Activated T-helper 17 cell treated with anti-CD3 and anti-CD28 coated beads, Interleukin-2, amount 50 U/mL, for 72 hours (primary cell): Measurements from ENCODE around the gene PLEKHM1. TPM values are rescaled to one million over a fixed set of nuclear protein-coding genes. Genes with fewer than 3 reads are reported as not detected.

Source experiments
- ATAC-seq: fragments of 150-1000 bp; cut with Tn5 transposase; replicated peaks from 2 replicates; pipeline ENCODE4 v1.10.0; 2021; ENCODE audit warnings: mild to moderate bottlenecking, moderate library complexity
- H3K27ac Mint-ChIP-seq: one replicate; pipeline ENCODE4 v1.8.0; 2022; ENCODE audit warnings: mixed read lengths
- H3K27me3 Mint-ChIP-seq: one replicate; pipeline ENCODE4 v1.8.0; 2022; ENCODE audit warnings: mixed read lengths
- H3K36me3 Mint-ChIP-seq: one replicate; pipeline ENCODE4 v1.8.0; 2022; ENCODE audit warnings: low read depth, mild to moderate bottlenecking, mixed read lengths
- H3K4me1 Mint-ChIP-seq: one replicate; pipeline ENCODE4 v1.8.0; 2022; ENCODE audit warnings: mixed read lengths
- H3K4me3 Mint-ChIP-seq: one replicate; pipeline ENCODE4 v1.8.0; 2022; ENCODE audit warnings: mild to moderate bottlenecking, mixed read lengths
- H3K9me3 Mint-ChIP-seq: one replicate; pipeline ENCODE4 v1.8.0; 2022; ENCODE audit warnings: mixed read lengths
- total RNA-seq, 2 donors: library from RNA; stranded (reverse); gene quantifications; one replicate each; pipeline ENCODE4 v1.2.3, GENCODE V29; 2022

Gene PLEKHM1
- total RNA-seq, 2 donors from 2014 or later, result 29.5 to 31.2 TPM

DNA sequence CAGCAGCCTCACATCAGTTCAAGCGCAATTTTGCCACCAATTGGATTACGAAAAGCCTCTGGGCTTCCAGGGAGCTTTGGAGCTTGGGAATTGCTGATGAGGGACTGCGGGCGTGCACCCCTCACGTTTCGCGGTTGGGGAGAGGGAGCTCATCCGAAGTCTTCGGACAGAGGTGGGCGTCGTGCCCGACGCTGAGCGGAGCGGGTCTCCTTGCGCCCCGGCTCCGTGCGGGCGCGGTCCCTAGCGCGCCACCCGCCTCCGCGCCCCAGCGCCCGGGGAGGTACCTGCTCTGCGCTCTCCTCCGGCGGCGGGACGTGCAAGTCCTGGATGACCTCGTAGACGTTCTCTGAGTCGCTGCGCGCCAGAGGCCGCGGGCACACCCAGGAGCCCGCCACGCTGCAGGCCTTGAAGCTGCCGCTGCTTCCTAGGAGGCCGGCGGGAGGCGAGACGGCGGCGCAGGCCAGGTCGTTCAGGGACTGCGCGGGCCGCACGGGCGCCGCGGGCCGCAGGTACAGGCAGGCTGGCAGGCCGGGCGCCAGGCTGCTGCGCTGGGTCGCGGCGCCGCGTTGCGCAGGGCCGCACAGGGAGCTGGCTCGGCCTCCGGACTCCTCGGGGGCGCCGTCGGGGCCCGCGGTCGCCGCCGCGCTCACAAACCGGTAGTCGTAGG, 61.0 kb downstream of the PLEKHM1 start:
- H3K4me1 Mint-ChIP-seq, result no peaks in the 10 kb centered on the region
- no peaks in the 10 kb centered on the region for H3K27me3 Mint-ChIP-seq
- H3K4me3 Mint-ChIP-seq, result peak overlapping the region; percentile 68
- H3K27ac Mint-ChIP-seq, result no peak overlapping the region
- ATAC-seq, result no peak
- H3K36me3 Mint-ChIP-seq, result no peaks in the 10 kb centered on the region
- no peaks in the 10 kb centered on the region for H3K9me3 Mint-ChIP-seq

DNA sequence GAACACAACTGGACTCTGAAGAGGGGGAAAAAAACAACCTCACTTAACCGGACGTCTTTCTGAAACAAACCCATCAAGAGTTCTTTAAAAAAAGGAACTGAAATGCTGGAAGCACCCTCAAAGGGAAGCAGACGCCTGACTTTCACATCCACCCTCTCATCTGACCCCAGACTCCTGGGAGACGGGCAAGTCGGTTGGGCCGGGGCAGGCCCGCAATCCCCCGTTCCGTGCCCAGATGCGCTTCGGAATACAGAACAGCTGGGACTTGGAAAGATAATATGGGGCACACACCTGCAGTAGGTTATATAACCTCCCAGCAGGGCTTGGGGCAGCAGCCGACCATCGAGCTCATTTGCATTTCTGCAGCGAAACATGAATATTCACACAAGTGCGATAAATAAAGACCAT, 61.6 kb downstream of the PLEKHM1 start:
- peak overlapping the region; percentile 68 for H3K4me3 Mint-ChIP-seq
- H3K9me3 Mint-ChIP-seq, result no peaks in the 10 kb centered on the region
- H3K27ac Mint-ChIP-seq, result peak overlapping the region; percentile 43
- H3K4me1 Mint-ChIP-seq, result no peaks in the 10 kb centered on the region
- no peaks in the 10 kb centered on the region for H3K27me3 Mint-ChIP-seq
- no peak for ATAC-seq
- H3K36me3 Mint-ChIP-seq, result no peaks in the 10 kb centered on the region

DNA sequence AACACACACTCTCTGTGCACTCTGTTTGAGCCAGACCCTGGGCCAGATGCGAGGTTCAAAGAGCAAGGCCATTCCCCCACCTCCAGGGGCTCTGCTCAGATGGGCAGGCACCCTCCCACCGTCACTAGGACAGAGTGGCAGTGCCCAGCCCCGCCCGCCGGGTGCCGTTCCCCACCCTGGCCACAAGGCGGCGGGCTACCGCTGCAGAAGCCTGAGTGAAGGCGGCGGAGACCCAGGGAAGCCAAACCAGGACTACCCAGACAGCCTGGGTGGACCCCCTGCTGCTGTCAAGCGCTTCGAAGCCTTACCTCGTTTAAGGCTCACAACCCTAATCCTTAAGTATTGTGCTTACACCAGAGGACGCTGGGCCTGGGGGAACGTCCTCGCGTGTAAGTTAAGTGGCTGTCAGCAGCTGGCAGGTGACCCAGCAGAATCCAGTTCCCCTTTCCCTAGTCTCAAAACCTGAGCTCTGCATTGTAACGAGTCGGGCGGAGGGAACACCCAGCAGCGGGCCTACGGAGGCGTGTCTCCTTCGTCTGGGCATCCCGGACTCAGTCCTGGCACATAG, 62.4 kb downstream of the PLEKHM1 start:
- Mint-ChIP-seq H3K9me3 (no peaks in the 10 kb centered on the region), H3K4me3 (peak overlapping the region; percentile 68), H3K36me3 (no peaks in the 10 kb centered on the region), H3K27ac (peak overlapping the region; percentile 43), H3K4me1 (no peaks in the 10 kb centered on the region), H3K27me3 (no peaks in the 10 kb centered on the region)
- peak; percentile 73 for ATAC-seq

DNA sequence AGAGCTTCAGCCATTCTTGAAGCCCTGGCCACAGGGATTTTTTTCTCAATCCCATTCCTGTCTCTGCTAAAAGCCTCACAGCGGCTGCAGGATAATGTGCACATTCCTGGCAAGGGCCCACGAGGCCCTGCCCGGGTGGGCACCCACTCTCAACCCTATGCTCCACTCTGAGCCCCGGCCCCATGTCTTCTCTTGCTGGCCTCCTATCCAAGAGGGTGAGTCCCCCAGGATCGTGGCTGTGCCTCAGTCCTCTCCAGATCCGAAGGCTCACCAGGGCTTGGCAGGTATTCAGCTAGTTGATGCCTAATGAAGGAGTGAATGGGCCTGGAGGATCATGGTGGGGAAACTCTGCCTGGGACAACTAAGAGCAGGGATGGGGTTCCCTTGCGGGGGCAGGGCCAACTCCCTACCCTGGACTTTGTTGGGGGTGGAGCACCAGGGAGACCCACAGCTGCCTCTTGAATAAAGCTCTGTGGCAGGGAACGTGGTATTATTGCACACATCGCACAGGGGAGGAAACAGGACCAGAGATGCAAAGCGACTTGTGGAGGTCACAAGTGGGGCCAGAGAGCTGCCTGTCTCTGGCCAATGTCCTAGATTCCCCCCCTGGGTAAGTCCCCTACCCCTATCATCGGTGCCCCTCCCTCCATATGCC, 63.2 kb downstream of the PLEKHM1 start:
- H3K4me1 Mint-ChIP-seq, result no peaks in the 10 kb centered on the region
- H3K4me3 Mint-ChIP-seq, result no peak overlapping the region
- no peak for ATAC-seq
- no peak overlapping the region for H3K27ac Mint-ChIP-seq
- H3K9me3 Mint-ChIP-seq, result no peaks in the 10 kb centered on the region
- no peaks in the 10 kb centered on the region for H3K36me3 Mint-ChIP-seq
- H3K27me3 Mint-ChIP-seq, result no peaks in the 10 kb centered on the region

DNA sequence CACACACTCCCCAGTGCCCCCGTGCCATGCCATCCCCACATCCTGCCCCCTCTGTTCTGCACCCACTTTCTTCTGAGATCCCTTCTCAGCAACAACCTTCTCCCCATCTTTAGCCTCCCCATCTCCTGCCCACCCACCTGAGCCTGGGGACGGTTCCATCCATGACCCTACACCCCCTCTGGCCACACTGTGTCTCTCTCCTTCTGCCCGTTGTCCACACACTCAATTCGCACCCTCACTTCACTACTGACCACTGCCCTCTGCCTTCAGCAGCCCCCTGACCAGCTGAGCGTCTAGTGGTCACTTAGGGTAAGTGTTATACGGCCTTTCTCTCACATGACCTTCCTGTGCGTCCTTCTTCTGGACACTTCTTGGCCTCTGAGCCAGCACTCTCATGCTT, 64.0 kb downstream of the PLEKHM1 start:
- Mint-ChIP-seq H3K36me3 (no peaks in the 10 kb centered on the region), H3K27me3 (no peaks in the 10 kb centered on the region), H3K4me1 (no peaks in the 10 kb centered on the region), H3K27ac (no peak overlapping the region), H3K4me3 (no peak overlapping the region), H3K9me3 (no peaks in the 10 kb centered on the region)
- ATAC-seq, result no peak

DNA sequence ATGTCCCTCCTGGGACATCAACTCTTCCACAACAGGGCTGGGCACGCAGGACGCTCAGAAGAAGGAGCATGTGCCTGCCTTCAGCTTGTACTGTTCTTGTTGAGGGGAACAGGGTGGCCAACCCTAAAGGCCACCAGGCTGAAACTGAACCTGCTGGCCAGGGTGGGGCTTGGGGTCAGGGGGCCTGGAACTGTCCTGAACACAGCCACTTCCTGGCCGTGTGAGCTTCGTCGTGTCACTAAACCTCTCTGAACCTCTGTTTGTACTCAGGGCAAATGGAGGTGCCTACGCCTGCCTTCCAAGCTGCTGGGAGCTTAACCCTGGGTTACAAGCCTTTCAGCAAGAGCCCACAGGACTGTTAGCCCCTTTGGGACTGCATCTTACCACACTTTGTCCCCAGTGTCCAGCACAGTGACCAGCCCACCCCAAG, 64.5 kb downstream of the PLEKHM1 start:
- no peak for ATAC-seq
- H3K27me3 Mint-ChIP-seq, result no peaks in the 10 kb centered on the region
- H3K27ac Mint-ChIP-seq, result no peak overlapping the region
- no peaks in the 10 kb centered on the region for H3K36me3 Mint-ChIP-seq
- H3K4me3 Mint-ChIP-seq, result no peak overlapping the region
- no peaks in the 10 kb centered on the region for H3K9me3 Mint-ChIP-seq
- no peaks in the 10 kb centered on the region for H3K4me1 Mint-ChIP-seq

DNA sequence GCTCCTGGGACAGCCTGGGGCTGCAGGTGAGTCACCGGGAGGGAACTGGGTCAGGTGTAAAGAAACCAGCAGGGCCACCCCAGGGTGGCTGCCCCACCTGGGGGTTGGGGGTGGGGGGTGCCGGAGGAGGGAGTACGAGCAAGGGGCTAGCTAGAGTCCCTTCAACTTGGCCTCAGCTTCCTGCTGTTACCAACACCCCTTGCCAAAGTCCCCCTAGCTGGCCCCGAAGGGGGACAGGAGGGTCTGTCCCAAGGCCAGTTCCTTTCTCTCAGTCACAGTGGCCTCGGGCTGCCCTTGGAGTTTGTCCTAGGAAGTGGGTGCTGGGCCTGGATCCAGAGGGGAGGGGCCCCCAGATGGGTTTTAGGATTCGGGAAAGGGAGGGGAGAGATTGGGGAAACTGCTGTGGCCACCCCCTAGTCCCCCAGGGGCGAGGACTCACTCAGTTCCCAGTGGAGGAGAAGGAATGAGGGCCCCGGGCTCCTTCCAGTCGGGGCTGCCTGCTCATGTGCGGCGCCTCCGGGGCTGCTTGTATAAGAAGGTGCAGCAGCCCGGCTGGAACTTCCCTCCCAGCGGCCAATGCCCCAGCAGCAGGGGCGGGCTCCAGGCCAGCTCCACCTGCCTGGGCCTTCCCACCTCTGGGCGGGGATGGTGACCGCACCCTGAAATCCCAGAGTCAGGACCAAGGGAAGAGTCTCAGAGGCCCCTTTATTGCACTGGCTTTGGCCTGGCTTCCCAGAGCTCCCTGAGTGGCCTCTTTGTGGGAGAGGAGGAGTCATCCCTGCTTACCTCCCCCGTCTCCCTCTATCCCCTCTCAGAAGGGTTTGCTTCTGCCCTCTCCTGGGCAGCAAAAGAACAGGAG, 65.2 kb downstream of the PLEKHM1 start:
- Mint-ChIP-seq H3K4me3 (no peak overlapping the region), H3K36me3 (no peaks in the 10 kb centered on the region), H3K4me1 (no peaks in the 10 kb centered on the region), H3K27ac (no peak overlapping the region), H3K27me3 (no peaks in the 10 kb centered on the region), H3K9me3 (no peaks in the 10 kb centered on the region)
- ATAC-seq, result no peak

DNA sequence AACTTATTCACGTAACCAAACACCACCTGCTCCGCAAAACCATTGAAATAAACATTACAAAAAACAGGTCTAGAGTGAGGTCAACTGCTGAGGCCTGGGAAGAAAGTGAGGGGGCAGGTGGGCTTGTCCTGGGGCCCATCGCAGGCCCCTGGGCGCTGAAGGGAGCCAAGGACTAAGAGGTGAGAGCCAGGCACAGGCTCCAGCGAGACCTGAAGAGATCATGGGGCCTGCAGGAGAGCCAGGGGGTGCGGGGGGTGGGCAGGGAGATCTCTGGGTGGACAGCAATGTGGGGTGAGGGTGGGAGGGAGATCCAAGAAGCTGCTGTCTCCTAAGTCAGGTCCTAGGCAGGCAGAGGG, 65.8 kb downstream of the PLEKHM1 start:
- H3K4me3 Mint-ChIP-seq, result no peak overlapping the region
- H3K36me3 Mint-ChIP-seq, result no peaks in the 10 kb centered on the region
- H3K27me3 Mint-ChIP-seq, result no peaks in the 10 kb centered on the region
- no peak overlapping the region for H3K27ac Mint-ChIP-seq
- no peaks in the 10 kb centered on the region for H3K4me1 Mint-ChIP-seq
- no peak for ATAC-seq
- no peaks in the 10 kb centered on the region for H3K9me3 Mint-ChIP-seq

DNA sequence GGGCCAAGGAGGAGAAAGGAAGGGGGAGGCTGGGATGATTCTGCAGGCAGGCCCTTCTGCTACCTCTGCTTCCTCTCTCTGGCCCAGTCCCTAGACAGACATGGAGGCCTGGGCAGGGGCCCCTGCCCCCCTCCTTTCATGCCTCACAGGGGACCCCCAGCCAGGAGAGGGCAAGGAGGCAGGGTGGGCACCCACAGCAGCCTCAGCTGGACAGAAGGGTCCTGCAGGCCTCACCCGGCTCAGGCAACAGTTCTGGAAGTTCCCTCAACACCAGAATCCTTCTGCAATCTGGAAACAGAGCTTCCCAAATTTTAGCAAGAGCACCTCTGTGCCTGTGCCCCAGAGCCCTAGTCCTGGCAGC, 66.6 kb downstream of the PLEKHM1 start:
- no peak for ATAC-seq
- Mint-ChIP-seq H3K27ac (no peak overlapping the region), H3K9me3 (no peaks in the 10 kb centered on the region), H3K4me1 (no peaks in the 10 kb centered on the region), H3K36me3 (no peaks in the 10 kb centered on the region), H3K27me3 (no peaks in the 10 kb centered on the region), H3K4me3 (no peak overlapping the region)

DNA sequence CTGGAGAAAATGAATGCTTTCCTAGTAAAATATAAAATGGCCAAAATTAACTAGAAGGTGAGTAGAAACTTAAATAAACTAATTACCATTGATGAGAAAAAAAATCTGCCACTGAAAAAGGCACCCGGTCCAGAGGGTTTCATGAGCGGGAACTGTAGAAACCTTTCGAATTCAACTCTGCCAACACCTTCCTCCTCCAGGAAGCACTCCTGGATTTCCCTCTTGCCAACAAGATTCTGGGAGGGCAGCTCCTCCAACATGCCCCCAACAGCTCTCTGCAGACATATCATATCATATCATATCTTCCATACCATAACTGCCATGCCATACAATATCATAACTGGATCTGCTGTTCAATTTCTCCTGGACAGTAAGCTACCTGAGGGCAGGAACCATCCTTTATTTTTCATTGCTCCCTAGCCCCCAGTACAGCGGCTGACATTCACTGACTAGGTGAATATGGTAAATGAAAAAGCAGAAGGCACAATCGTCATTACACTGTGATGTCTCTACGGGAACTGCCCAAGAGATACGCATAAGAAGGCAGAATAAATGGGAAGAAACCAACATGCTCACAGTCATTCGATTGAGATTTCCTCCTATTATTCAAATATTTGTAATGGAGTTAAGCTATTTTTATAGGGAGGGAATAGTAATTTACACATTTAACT, 67.1 kb downstream of the PLEKHM1 start:
- no peak for ATAC-seq
- no peak overlapping the region for H3K4me3 Mint-ChIP-seq
- no peaks in the 10 kb centered on the region for H3K27me3 Mint-ChIP-seq
- H3K9me3 Mint-ChIP-seq, result no peaks in the 10 kb centered on the region
- no peaks in the 10 kb centered on the region for H3K4me1 Mint-ChIP-seq
- no peak overlapping the region for H3K27ac Mint-ChIP-seq
- no peaks in the 10 kb centered on the region for H3K36me3 Mint-ChIP-seq

DNA sequence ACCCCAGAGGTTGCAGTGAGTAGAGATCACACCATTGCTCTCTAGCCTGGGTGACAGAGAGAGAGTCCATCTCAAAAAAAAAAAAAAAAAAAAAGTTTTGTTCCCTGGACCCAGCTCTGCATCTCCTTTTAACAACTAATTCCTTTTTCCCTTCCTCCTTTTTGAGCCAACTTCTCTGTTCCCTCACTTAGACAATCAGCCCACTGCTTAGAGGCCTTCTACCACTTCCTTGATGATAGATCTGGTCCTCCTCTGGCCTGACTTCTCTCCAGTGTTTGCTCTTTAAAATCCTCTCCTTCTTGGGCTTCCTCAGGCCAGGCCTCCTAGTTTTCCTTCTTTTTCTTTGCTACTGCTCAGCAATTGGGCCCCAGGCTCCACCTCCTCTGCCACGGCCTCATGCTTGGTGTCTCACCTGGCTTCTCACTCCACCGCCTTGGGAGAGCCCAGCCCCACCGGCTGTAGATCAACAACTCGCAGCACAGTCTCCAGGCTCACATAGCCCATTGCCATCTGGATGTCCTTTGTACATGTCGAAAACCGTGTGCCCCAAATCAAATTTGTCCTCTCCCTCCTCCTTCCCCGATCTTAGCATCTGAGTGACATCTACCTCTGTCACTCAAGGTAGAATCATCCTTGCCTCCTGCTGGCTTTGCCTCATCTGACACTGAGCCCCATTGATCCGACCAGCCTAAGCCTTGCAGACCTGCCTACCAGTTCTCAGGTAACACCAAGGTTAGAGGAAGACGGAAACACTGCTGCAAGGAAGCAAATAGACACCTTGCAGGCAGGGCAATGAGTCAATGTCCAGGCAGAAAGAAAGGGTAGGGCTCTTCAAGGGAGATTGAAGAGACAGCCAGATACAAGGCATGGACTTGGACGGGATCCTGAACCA, 75.3 kb downstream of the PLEKHM1 start:
- no peak overlapping the region for H3K27ac Mint-ChIP-seq

DNA sequence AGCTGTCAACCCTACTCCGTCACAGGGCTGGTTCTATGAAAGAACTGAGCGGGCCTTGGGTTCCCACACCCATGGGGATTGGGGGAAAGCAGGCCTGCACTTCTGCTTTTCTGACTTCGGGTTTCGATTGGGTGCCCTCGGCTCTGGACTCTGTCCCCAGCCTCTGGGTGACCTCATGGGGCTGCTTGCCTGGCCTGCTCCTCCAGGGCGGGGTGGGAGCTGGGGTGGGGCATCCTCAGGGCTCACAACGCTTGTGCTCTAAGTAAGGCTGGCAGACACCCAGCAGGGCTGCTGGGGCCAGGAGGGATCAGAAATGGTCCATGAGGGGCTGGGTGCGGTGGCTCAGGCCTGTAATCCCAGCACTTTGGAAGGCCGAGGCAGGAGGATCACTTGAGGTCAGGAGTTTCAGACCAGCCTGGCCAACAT, 77.0 kb downstream of the PLEKHM1 start:
- no peak for ATAC-seq
- Mint-ChIP-seq H3K36me3 (peaks cover 17% of the 10 kb centered on the region), H3K4me3 (no peak overlapping the region), H3K9me3 (no peaks in the 10 kb centered on the region), H3K27ac (no peak overlapping the region), H3K4me1 (peaks cover 15% of the 10 kb centered on the region), H3K27me3 (no peaks in the 10 kb centered on the region)

More for the DNA sequence above, 75.3 kb downstream of the PLEKHM1 start:
- H3K4me1 Mint-ChIP-seq, result peaks cover 8% of the 10 kb centered on the region
- no peaks in the 10 kb centered on the region for H3K27me3 Mint-ChIP-seq
- no peak for ATAC-seq
- H3K9me3 Mint-ChIP-seq, result no peaks in the 10 kb centered on the region
- peaks cover under 1% of the 10 kb centered on the region for H3K36me3 Mint-ChIP-seq
- H3K4me3 Mint-ChIP-seq, result no peak overlapping the region

DNA sequence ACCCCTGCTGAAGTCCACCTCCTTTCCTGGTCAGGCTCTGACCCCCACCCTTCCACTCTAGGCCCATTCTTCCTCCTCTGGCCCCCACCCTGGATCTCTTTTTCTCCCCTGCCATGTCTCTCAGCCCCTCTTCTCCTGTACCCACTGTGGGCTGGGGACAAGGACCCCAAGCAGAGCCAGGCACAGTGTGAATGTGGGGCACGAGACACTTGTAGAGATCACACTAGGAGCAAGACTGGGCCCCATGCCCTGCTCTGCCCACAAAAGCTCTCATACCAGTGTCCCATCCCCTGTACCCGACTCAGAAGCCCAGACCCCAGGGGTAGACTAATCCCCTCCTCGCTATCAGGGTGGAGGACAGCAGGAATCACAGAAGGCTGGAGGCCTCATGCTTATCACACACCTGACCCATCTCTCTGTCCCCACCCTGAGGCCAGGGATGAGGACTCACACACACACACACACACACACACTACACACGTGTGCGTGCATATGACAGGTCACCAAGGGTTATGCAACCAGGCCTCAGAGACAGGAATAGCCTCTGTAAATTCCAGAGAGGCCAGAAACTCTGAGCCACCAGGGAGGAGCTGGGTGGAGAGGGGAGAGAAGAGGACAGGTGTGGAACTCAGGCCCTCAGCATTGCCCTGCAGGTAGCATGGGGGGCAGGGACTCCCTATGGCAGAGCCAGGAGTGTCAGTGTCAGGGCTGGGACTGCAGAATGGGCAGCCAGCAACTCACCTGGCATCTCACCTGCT, 79.0 kb downstream of the PLEKHM1 start:
- H3K27ac Mint-ChIP-seq, result peak overlapping the region; percentile 93
- peaks cover 34% of the 10 kb centered on the region for H3K36me3 Mint-ChIP-seq
- peak overlapping the region; percentile 97 for H3K4me3 Mint-ChIP-seq
- H3K4me1 Mint-ChIP-seq, result peaks cover 23% of the 10 kb centered on the region
- H3K27me3 Mint-ChIP-seq, result no peaks in the 10 kb centered on the region
- ATAC-seq, result no peak
- no peaks in the 10 kb centered on the region for H3K9me3 Mint-ChIP-seq
